HG03045 (cell line): ENCODE measurements around the gene MRPL4.

Experiments used
- ATAC-seq: cut with Tn5 transposase; IDR thresholded peaks from one replicate; pipeline ENCODE4 v1.9.1; 2021; ENCODE audit warnings: mild to moderate bottlenecking, moderate library complexity; ENCODE audit not compliant: unreplicated experiment

Gene MRPL4

DNA sequence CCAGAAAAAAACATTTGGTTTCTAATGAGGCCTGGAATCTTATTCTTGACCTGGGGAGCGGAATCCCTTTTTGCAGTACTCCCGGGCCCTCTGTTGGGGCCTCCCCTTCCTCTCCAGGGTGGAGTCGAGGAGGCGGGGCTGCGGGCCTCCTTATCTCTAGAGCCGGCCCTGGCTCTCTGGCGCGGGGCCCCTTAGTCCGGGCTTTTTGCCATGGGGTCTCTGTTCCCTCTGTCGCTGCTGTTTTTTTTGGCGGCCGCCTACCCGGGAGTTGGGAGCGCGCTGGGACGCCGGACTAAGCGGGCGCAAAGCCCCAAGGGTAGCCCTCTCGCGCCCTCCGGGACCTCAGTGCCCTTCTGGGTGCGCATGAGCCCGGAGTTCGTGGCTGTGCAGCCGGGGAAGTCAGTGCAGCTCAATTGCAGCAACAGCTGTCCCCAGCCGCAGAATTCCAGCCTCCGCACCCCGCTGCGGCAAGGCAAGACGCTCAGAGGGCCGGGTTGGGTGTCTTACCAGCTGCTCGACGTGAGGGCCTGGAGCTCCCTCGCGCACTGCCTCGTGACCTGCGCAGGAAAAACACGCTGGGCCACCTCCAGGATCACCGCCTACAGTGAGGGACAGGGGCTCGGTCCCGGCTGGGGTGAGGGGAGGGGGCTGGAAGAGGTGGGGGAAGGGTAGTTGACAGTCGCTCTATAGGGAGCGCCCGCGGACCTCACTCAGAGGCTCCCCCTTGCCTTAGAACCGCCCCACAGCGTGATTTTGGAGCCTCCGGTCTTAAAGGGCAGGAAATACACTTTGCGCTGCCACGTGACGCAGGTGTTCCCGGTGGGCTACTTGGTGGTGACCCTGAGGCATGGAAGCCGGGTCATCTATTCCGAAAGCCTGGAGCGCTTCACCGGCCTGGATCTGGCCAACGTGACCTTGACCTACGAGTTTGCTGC, 35.1 kb downstream of the MRPL4 start, which contains the start of gene ICAM4:
Gene ICAM4, plus strand, starts transcription at position 153 of the 935 bp plus-strand sequence. Its CDS starts 58 bp downstream, at position 211.
- no peak for ATAC-seq

DNA sequence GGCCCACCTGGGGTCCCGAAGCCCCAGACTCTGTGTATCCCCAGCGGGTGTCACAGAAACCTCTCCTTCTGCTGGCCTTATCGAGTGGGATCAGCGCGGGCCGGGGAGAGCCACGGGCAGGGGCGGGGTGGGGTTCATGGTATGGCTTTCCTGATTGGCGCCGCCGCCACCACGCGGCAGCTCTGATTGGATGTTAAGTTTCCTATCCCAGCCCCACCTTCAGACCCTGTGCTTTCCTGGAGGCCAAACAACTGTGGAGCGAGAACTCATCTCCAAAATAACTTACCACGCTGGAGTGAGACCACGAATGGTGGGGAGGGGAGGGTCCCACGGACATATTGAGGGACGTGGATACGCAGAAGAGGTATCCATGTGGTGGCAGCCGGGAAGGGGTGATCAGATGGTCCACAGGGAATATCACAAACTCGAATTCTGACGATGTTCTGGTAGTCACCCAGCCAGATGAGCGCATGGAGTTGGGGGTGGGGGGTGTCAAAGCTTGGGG, 36.7 kb downstream of the MRPL4 start:
- no peak for ATAC-seq

GRCh38 chr19:10289167-10289835, 37.3 kb downstream of the MRPL4 start:
- ATAC-seq, result no peak

DNA sequence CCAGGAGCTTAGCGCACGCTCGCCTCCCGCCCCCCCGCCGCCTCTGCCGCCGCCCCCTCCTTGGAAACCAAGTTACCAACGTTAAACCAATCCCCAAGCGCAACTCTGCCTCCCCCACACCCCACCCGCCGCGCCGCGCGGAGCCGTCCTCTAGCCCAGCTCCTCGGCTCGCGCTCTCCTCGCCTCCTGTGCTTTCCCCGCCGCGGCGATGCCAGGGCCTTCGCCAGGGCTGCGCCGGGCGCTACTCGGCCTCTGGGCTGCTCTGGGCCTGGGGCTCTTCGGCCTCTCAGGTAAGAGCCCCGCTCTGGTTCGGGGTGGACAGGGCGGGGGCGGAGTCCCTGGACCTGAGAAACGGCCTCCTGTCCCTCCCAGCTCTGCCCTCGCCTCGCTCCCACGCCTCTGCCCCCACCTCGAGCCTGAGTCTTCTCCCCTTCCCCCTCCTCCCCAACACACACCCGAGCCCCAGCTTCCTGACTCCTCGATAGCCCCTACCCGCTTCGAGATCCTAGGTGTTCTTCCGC, 37.9 kb downstream of the MRPL4 start, which contains the start of gene ICAM5:
Gene ICAM5, plus strand, starts transcription at position 117 of the 521 bp plus-strand sequence. Its CDS starts 92 bp downstream, at position 209.
- no peak for ATAC-seq

GRCh38 chr19:10290357-10290875, 38.4 kb downstream of the MRPL4 start:
- ATAC-seq, result no peak

GRCh38 chr19:10290876-10291553, 39.0 kb downstream of the MRPL4 start:
- no peak for ATAC-seq

- no peak for ATAC-seq
Observed at GRCh38 chr19:10291554-10292205, 39.7 kb downstream of the MRPL4 start.

GRCh38 chr19:10292206-10292788, 40.3 kb downstream of the MRPL4 start:
- peak; percentile 39 for ATAC-seq

DNA sequence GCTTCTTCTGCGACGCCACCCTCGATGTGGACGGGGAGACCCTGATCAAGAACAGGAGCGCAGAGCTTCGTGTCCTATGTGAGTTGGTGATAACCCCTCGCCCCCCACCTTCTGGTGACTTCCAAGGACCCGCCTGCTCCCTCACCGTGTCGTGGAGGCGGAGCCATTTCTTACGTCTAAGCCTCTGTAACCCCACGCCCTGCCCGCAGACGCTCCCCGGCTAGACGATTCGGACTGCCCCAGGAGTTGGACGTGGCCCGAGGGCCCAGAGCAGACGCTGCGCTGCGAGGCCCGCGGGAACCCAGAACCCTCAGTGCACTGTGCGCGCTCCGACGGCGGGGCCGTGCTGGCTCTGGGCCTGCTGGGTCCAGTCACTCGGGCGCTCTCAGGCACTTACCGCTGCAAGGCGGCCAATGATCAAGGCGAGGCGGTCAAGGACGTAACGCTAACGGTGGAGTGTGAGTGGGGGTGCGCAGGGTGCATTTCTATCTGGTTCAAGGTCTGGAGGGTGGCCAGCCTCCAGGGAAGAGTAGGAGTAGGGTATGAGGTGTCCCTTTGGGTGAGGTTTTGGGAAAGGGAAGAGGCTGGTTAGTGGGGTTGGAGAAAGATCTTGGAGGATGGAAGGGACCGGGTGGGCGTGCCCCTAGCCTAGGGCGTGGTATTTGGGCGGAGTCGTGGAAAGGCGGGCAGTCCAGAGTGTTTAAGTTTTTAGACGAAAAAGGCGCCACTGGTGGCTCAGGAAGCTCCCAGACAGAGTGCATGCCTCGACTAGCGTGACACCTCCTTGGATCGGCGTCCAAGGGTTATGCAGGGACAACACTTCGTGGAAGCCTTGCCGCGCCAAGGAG, 41.0 kb downstream of the MRPL4 start:
- ATAC-seq, result no peak

GRCh38 chr19:10293637-10294367, 41.8 kb downstream of the MRPL4 start:
- ATAC-seq, result no peak

DNA sequence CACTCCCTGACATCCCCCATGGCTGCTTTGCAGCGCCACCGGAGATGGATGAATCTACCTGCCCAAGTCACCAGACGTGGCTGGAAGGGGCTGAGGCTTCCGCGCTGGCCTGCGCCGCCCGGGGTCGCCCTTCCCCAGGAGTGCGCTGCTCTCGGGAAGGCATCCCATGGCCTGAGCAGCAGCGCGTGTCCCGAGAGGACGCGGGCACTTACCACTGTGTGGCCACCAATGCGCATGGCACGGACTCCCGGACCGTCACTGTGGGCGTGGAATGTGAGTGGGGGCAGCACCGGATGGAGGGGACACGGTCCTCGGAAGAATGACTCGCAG, 42.3 kb downstream of the MRPL4 start:
- no peak for ATAC-seq

DNA sequence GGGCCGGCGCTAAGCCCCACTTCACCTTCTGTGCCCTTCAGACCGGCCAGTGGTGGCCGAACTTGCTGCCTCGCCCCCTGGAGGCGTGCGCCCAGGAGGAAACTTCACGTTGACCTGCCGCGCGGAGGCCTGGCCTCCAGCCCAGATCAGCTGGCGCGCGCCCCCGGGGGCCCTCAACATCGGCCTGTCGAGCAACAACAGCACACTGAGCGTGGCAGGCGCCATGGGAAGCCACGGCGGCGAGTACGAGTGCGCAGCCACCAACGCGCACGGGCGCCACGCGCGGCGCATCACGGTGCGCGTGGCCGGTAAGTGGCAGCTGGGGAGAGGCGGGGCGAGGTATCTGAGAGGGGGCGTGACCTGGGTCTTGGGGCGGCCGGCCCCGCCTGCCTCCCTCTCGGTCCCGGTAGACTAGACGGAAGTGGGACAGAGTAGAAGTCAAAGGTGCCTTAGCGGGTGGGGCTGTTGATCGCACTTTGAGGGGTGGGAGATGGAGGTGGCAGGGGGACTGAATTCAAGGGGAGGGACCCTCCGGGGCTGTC, 43.4 kb downstream of the MRPL4 start:
- ATAC-seq, result no peak

- ATAC-seq, result no peak
Observed at GRCh38 chr19:10295847-10296591, 44.0 kb downstream of the MRPL4 start.

GRCh38 chr19:10299545-10300458, 47.8 kb downstream of the MRPL4 start:
- ATAC-seq, result no peak

DNA sequence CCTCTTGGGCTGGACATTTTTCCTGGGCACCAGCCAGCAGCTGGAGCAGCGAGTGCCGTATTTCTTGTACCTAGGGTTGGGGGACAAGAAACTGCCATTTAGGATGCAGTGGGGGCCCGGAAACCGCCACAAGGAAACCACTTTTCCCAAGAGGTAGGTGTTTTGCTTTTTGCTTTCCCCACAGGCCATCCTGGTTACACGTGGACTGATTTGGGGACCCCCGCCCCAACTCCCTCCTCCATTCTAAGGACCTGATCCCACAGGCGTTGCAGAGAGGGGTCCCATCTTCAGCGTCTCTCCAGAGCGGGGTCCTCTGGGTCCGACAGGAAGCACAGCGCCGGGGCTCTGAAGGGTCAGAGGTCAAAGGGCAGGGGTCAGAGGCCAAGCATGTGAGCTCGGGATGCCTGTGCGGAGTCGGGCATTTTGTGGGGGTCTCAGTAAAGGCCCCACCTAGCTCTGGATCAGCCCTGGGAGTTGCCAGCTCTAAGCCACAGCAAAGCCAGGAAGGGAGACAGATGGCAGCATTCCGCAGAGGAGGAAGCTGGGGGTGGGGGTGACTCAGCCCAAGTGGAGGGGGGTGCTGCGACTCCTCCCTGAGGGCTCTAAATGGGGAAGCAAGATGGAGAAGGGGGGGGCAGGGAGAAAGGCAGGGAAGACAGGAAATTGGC, 53.3 kb downstream of the MRPL4 start:
- ATAC-seq, result no peak

DNA sequence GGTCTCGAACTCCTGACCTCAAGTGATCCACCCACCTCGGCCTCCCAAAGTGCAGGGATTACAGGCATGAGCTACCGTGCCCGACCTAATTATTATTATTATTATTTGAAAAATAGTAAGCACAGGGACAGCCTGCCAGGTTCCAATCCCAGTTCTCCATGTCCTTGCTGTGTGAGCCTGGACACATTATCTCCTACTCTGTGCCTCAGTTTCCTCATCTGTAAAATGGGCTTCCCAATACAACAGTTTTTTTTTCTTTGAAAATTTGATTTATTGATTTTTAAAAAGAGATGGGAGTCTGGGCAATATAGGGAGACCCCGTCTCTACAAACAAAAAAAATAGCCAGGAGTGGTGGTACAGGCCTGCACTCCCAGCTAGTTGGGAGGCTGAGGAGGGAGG, 54.3 kb downstream of the MRPL4 start:
- ATAC-seq, result no peak
